ENCODE measurements around the gene JMJD1C.

DNA sequence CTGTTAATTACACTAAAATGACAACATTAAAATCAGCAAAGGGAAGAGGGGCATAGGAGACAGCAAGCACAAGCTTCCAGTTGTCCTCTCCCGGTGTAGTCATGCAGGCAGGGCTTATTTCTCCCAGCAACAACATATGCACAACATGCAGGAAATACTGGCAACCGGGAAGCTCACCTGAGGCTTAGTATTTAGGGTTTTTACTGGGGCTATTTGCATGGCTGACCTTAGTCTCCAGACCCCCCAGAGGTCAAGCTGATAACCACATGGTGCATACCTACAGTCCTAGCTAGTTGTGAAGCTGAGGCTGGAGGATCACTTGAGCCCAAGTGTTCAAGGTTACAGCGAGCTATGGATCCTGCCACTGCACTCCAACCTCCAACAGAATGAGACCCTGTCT is 12.8 kb upstream of the JMJD1C start:
- no peak for TF ChIP-seq POLR2A (IDR thresholded peaks at IDR 0.05; ENCODE audit: low read depth, low read length)
- no peak for TF ChIP-seq TAF1 (IDR thresholded peaks at IDR 0.05; ENCODE audit: low read depth, low read length)
